NT2/D1 (cell line): ENCODE results near the gene ABHD1.

Source experiments
- SUZ12 ChIP-seq: IDR thresholded peaks from 2 replicates; pipeline ENCODE4 v1.6.1; 2011; ENCODE audit not compliant: insufficient read length, insufficient read depth; ENCODE audit errors: extremely low read depth
- YY1 ChIP-seq: IDR thresholded peaks from 2 replicates; pipeline ENCODE4 v1.6.1; 2011; ENCODE audit not compliant: insufficient read length, insufficient read depth
- ZNF274 ChIP-seq: IDR thresholded peaks from 2 replicates; pipeline ENCODE4 v1.6.1; 2011; ENCODE audit warnings: mild to moderate bottlenecking, low read depth, low read length

DNA sequence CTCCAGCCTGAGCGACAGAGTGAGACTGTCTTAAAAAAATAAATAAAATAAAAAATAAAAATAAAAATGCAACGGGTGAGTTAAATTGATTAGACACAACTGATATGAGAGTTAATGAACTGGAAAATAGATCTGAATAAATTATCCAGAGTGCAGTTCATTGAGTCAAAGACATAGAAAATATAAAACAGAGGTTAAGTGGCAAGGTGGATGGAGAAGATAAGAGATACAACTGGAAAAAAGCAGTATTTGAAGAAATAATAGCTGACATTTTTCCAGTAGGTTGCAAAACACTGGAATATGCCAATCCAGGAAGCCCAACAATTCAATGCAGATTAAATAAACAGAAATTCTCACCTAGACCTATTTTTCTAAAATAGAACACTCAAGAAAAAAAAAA is 15.4 kb upstream of the ABHD1 start:
- TF ChIP-seq YY1: no peak
- no peak for TF ChIP-seq ZNF274
- no peak for TF ChIP-seq SUZ12
